B cell (primary cell): Measurements from ENCODE around the gene INSYN2A. TPM values are rescaled to one million over a fixed set of nuclear protein-coding genes. Genes with fewer than 3 reads are reported as not detected.

Source experiments
- ATAC-seq: fragments of 200-7000 bp; cut with Tn5 transposase; one replicate; pipeline ENCODE4 v1.10.0; 2021; ENCODE audit warnings: low read depth, mild to moderate bottlenecking, moderate number of reproducible peaks, moderate library complexity
- CTCF ChIA-PET: fragments of 350-600 bp; sonication (Branson Sonifier 250); formaldehyde crosslinking; loops from one replicate; lab custom pipeline; 2021; ENCODE audit warnings: antibody characterized with exemption, inconsistent platforms; lab: Charles Lee
- POLR2A ChIA-PET: fragments of 350-600 bp; sonication (Branson Sonifier 250); formaldehyde crosslinking; loops from one replicate; lab custom pipeline; 2021; ENCODE audit warnings: antibody characterized with exemption; lab: Charles Lee
- DNase-seq: peaks from one replicate; pipeline ENCODE4 v3.0.0; 2013
- H2AFZ ChIP-seq: 2 replicates; pipeline ENCODE4 v1.6.1; 2012; ENCODE audit warnings: mild to moderate bottlenecking, low read depth, low read length; ENCODE audit not compliant: insufficient read depth, poor library complexity, severe bottlenecking
- H3K27ac ChIP-seq, 2 donors: 1 replicate in 1 of 2; 2 replicates in 1 of 2; pipeline ENCODE4 v1.5.1; 2012 to 2013; ENCODE audit warnings: low read length in 2 of 2, mild to moderate bottlenecking in 2 of 2, moderate library complexity in 1 of 2
- H3K27me3 ChIP-seq, 4 experiments: fragments of 200-600 bp in 1 of 4; sonication (generic) in 1 of 4; replicated peaks in 1 of 4; 1 replicate in 2 of 4; 2 replicates in 2 of 4; pipeline versions ENCODE4 v1.6.1 to v1.7.0; 2013 to 2016; ENCODE audit warnings: low read length in 3 of 4, mild to moderate bottlenecking in 2 of 4, mixed read lengths in 1 of 4, moderate library complexity in 1 of 4; ENCODE audit not compliant: insufficient read depth in 4 of 4, control insufficient read depth in 3 of 4; ENCODE audit errors: control extremely low read depth in 1 of 4
- H3K36me3 ChIP-seq, 2 experiments: replicated peaks in 1 of 2; 1 replicate in 1 of 2; 2 replicates in 1 of 2; pipeline versions ENCODE4 v1.6.1 to v1.7.1; 2013; ENCODE audit warnings: low read length in 1 of 2; ENCODE audit not compliant: insufficient read depth in 2 of 2, control insufficient read depth in 1 of 2; ENCODE audit errors: control extremely low read depth in 1 of 2, extremely low read depth in 1 of 2
- H3K4me1 ChIP-seq, 2 donors: fragments of 200-600 bp in 1 of 2; sonication (generic) in 1 of 2; 1 replicate in 1 of 2; 2 replicates in 1 of 2; pipeline versions ENCODE4 v1.5.1 to v1.6.1; 2013 to 2017; ENCODE audit warnings: low read length in 2 of 2; ENCODE audit not compliant: control insufficient read depth in 2 of 2, insufficient read depth in 2 of 2
- H3K4me2 ChIP-seq: replicated peaks from 2 replicates; pipeline ENCODE3; 2012; ENCODE audit warnings: mild to moderate bottlenecking, low read depth, low read length; ENCODE audit not compliant: poor library complexity, severe bottlenecking
- H3K4me3 ChIP-seq, 5 experiments: fragments of 200-600 bp in 1 of 5; sonication (generic) in 1 of 5; 1 replicate in 3 of 5; 2 replicates in 2 of 5; pipeline versions ENCODE4 v1.5.1 to v1.7.0; 2011 to 2016; ENCODE audit warnings: low read length in 4 of 5, mild to moderate bottlenecking in 4 of 5, low read depth in 2 of 5, control low read depth in 1 of 5, moderate library complexity in 1 of 5; ENCODE audit not compliant: insufficient read depth in 1 of 5; ENCODE audit errors: control extremely low read depth in 1 of 5, extremely low read depth in 1 of 5
- H3K79me2 ChIP-seq: fragments of 200-600 bp; sonication (generic); one replicate; pipeline ENCODE4 v1.6.0; 2016; ENCODE audit warnings: low read length; ENCODE audit not compliant: control insufficient read depth, insufficient read depth
- H3K9ac ChIP-seq: fragments of 200-600 bp; sonication (generic); 2 replicates; pipeline ENCODE4 v1.6.1; 2017; ENCODE audit warnings: mild to moderate bottlenecking, low read length, moderate library complexity
- H3K9me3 ChIP-seq, 3 donors: one replicate each; pipeline versions ENCODE4 v1.6.1 to v1.7.1; 2013; ENCODE audit warnings: low read length in 2 of 3; ENCODE audit not compliant: control insufficient read depth in 2 of 3, insufficient read depth in 1 of 3; ENCODE audit errors: control extremely low read depth in 1 of 3
- H4K20me1 ChIP-seq: 2 replicates; pipeline ENCODE4 v1.6.0; 2012; ENCODE audit warnings: mild to moderate bottlenecking, low read length; ENCODE audit not compliant: insufficient read depth, control insufficient read depth, poor library complexity, severe bottlenecking
- H3K27ac Mint-ChIP-seq: one replicate; pipeline ENCODE4 v1.8.0; 2021; ENCODE audit warnings: mixed read lengths
- H3K27me3 Mint-ChIP-seq: one replicate; pipeline ENCODE4 v1.8.0; 2021; ENCODE audit warnings: mixed read lengths
- H3K4me1 Mint-ChIP-seq: one replicate; pipeline ENCODE4 v1.8.0; 2021; ENCODE audit warnings: mixed read lengths
- H3K4me3 Mint-ChIP-seq: one replicate; pipeline ENCODE4 v1.8.0; 2021; ENCODE audit warnings: mixed read lengths
- H3K9me3 Mint-ChIP-seq: one replicate; pipeline ENCODE4 v1.8.0; 2022; ENCODE audit warnings: mixed read lengths; ENCODE audit not compliant: insufficient read depth
- CTCF ChIP-seq: fragments of 200-600 bp; IDR thresholded peaks from one replicate; pipeline ENCODE4 v1.8.0; 2022; ENCODE audit warnings: antibody characterized with exemption, mild to moderate bottlenecking
- EZH2 ChIP-seq: IDR thresholded peaks from 2 replicates; pipeline ENCODE4 v1.6.1; 2012; ENCODE audit warnings: borderline replicate concordance, low read depth, mild to moderate bottlenecking, moderate library complexity, low read length; ENCODE audit not compliant: insufficient read depth, poor library complexity, severe bottlenecking
- WGBS: methylation state at CpG from one replicate; pipeline ENCODE4 v1.1.5; 2013; ENCODE audit warnings: missing lambda C conversion rate; ENCODE audit not compliant: insufficient coverage; 5-methylcytosine and 5-hydroxymethylcytosine counted together
- intact Hi-C: fragments of 100-400 bp; cut with micrococcal nuclease; formaldehyde crosslinking; loops from one replicate; pipeline ENCODE4 v1.10.0; 2022
- polyA plus RNA-seq: library from polyadenylated mRNA; depleted of rRNA; stranded (reverse); fragments of >200 nt; gene quantifications from 2 replicates; pipeline ENCODE4 v1.2.3, GENCODE V29; 2012
- total RNA-seq, 2 donors: library from RNA; stranded (reverse); fragments of 120-200 nt in 1 of 2; gene quantifications; 1 replicate in 1 of 2; 2 replicates in 1 of 2; pipeline versions ENCODE4 v1.2.3 to v1.2.4, GENCODE V29; 2013 to 2022

The INSYN2A gene
- total and polyA plus RNA-seq, 2 donors (not counting 1 experiment from before 2014, with no cell fraction given), result not detected

GRCh38 chr10:127148066-127148932, 48.1 kb downstream of the INSYN2A start:
- H3K9ac ChIP-seq, result no peak overlapping the region
- no peak for TF ChIP-seq CTCF
- TF ChIP-seq EZH2, result no peak
- no peaks in the 10 kb centered on the region for H3K9me3 Mint-ChIP-seq
- no peak overlapping the region for H3K4me2 ChIP-seq
- H2AFZ ChIP-seq, result no peak overlapping the region
- H3K4me1 Mint-ChIP-seq, result no peaks in the 10 kb centered on the region
- no peaks in the 10 kb centered on the region for H3K4me1 ChIP-seq
- no peak overlapping the region for H3K4me3 Mint-ChIP-seq
- H3K79me2 ChIP-seq, result no peaks in the 10 kb centered on the region
- H3K9me3 ChIP-seq, result peaks cover 0 to 9% (median 0%) of the 10 kb centered on the region in 3 donors
- intact Hi-C loops, result no loop called here
- H3K27ac Mint-ChIP-seq, result no peak overlapping the region
- DNase-seq, result no peak
- H3K36me3 ChIP-seq, result no peaks in the 10 kb centered on the region
- WGBS, result 87% methylated on average over 7 of the region's 15 CpGs
- H3K27me3 Mint-ChIP-seq, result no peaks in the 10 kb centered on the region
- POLR2A ChIA-PET, result no interaction called here
- H4K20me1 ChIP-seq, result no peaks in the 10 kb centered on the region
- no peak for ATAC-seq
- H3K4me3 ChIP-seq, result no peak overlapping the region
- H3K27ac ChIP-seq, result no peak overlapping the region
- H3K27me3 ChIP-seq, result no peaks in the 10 kb centered on the region
- CTCF ChIA-PET, result no interaction called here

- ChIA-PET POLR2A (no interaction called here), CTCF (no interaction called here)
- no peaks in the 10 kb centered on the region for H3K27me3 Mint-ChIP-seq
- peaks cover 0 to 9% (median 0%) of the 10 kb centered on the region in 3 donors for H3K9me3 ChIP-seq
- no peak overlapping the region for H3K27ac ChIP-seq
- no peaks in the 10 kb centered on the region for H3K9me3 Mint-ChIP-seq
- no peak overlapping the region for H3K4me3 ChIP-seq
- no peaks in the 10 kb centered on the region for H3K36me3 ChIP-seq
- 96% methylated on average over 5 of the region's 9 CpGs for WGBS
- H4K20me1 ChIP-seq, result no peaks in the 10 kb centered on the region
- H3K27me3 ChIP-seq, result no peaks in the 10 kb centered on the region
- no peaks in the 10 kb centered on the region for H3K79me2 ChIP-seq
- no peak overlapping the region for H3K4me3 Mint-ChIP-seq
- TF ChIP-seq CTCF, result no peak
- no peak for TF ChIP-seq EZH2
- ATAC-seq, result no peak
- no peak overlapping the region for H3K9ac ChIP-seq
- no peak overlapping the region for H3K27ac Mint-ChIP-seq
- H3K4me1 Mint-ChIP-seq, result no peaks in the 10 kb centered on the region
- DNase-seq, result no peak
- intact Hi-C loops, result no loop called here
- H2AFZ ChIP-seq, result no peak overlapping the region
- no peaks in the 10 kb centered on the region for H3K4me1 ChIP-seq
- H3K4me2 ChIP-seq, result no peak overlapping the region
Observed at GRCh38 chr10:127146661-127147060, 49.7 kb downstream of the INSYN2A start.
